Left renal cortex interstitium (tissue), 4 donors: ENCODE measurements around the gene AGPAT1. TPM values are rescaled to one million over a fixed set of nuclear protein-coding genes. Genes with fewer than 3 reads are reported as not detected.
"Not testable (repeated sequence)": the region's sequence is repeated elsewhere in the genome, so short reads cannot be mapped to it uniquely, and the experiment has no call there.

Source experiments
- DNase-seq, 4 donors: peaks; one replicate each; pipeline ENCODE4 v3.0.0-alpha.2; 2013; ENCODE audit warnings: low read depth in 4 of 4, low spot score in 2 of 4, missing footprints in 1 of 4
- polyA plus RNA-seq, 4 donors: library from polyadenylated mRNA; unstranded; fragments of 120-200 nt; gene quantifications; one replicate each; pipeline ENCODE4 v1.2.1, GENCODE V29; 2013; ENCODE audit not compliant: insufficient read length in 4 of 4

AGPAT1 gene
- polyA plus RNA-seq, 4 donors, result 93.4 to 114 (median 104) TPM

DNA sequence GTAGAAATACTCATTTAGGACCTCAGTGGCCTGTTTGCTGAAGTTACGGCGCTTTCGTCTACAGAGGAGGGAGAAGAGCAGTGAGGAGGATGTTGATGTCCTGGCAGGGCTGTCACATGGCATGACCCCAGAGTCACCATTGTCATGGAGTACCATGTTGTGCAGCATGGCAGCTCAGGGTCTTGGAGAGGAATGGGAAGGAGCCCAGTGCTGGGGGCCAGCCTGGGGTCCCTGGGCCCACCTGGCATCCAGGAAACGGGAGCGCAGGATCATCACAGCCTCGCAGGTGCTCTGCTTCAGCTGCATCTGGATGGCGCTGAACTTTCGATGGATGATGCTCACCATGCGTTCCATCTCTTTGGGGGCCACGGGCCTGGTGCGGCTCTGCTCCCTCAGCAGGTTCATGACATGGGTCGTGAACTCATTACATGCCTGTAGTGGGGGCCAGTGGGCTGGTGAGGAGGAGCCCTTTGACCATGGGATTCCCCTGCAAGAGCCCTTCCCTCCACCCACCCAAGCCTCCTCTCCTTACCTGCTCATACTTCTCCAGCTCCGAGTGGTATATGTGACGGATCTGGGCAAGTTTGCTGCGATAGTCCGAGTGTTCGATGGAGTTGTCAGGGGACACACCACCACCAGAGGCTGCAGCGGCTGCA, 12.0 kb upstream of the AGPAT1 start:
- not testable (repeated sequence) for DNase-seq

DNA sequence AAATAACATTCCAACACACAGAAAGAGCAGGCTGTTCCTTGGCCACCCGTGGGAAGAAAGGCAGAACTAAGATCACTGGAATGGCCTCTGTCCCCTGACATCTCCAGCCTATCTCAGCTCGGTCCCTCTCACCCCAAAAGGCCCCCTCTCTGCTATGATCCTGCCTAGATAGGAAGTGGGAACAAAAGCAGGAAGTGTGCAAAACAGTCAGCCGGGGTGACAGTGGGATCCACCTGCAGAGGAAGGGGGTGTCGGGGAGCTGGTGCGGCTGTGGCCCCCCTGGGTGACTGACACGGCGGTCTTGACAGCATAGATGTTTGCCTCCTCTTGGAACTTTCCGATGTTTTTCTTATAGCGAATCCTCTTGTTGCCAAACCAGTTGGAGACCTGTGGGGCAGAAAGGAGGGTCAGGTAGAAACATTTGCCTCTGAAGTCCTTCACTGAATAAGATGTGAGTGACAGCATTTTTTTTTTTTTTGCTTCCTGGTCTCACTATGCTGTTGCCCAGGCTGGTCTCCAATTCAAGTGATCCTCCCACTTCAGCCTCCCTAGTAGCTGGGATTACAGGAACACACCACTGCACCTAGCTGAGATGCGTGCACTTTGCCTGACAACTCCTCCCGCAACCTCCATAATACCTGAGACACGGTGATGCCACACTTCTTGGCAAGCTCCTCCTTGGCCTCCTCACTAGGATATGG, 11.3 kb upstream of the AGPAT1 start:
- no peak for DNase-seq

- DNase-seq, result not testable (repeated sequence)
Measured at GRCh38 chr6:32186151-32186840, 10.4 kb upstream of the AGPAT1 start.

DNA sequence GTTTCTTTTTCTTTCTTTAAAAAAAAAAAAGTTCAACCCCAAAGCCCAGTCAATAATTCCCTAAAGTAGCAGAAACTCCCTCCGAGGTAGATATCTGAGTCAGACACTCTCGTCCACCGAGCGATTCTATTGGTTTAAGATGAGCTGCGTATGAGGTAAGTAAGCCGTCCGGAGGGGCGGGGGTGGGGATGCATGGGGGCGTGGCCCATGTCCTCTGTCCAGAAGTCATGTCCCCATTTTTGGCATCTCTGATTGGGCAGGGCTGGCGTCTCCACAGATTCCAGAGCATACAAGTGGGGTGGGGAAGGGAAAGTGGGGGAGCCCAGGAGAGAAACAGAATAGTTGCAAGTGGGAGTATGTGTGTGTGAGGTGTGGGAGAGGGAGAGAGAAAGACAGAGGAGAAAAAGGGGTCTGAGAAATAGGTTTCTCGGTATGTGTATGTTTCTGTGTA, 9.8 kb upstream of the AGPAT1 start:
- not testable (repeated sequence) for DNase-seq

DNA sequence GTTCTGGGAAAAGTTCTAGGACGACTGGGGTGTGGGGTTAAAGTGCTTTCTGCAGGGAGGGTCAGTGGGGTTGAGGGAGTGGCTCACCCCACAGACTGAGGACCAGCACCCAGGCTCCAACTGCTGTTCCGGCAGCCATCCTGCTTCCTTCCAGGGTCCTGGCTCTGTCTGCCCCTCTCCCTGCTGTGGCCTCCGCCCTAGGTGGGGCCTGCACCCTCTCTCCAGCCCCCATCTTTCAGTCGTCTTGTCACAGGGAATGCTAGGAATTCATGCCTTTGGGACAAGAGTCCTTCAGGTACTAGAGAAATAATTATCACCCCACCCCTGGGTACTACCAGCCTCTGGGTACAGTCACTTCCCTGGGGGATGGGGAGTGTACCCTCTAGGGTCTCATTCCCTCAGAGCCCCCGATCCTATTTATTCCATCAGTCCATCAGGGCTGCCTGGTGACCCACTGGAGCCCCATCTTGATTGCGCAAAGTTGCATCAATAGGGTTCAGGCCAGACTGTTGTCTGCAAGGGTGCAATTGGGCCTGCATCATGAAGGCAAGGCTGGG, 8.3 kb upstream of the AGPAT1 start, which contains the start of gene AGER:
Gene AGER, minus strand, starts transcription at position 170 of the 557 bp plus-strand sequence. Its CDS starts 31 bp downstream, at position 139.
- no peak for DNase-seq

DNA sequence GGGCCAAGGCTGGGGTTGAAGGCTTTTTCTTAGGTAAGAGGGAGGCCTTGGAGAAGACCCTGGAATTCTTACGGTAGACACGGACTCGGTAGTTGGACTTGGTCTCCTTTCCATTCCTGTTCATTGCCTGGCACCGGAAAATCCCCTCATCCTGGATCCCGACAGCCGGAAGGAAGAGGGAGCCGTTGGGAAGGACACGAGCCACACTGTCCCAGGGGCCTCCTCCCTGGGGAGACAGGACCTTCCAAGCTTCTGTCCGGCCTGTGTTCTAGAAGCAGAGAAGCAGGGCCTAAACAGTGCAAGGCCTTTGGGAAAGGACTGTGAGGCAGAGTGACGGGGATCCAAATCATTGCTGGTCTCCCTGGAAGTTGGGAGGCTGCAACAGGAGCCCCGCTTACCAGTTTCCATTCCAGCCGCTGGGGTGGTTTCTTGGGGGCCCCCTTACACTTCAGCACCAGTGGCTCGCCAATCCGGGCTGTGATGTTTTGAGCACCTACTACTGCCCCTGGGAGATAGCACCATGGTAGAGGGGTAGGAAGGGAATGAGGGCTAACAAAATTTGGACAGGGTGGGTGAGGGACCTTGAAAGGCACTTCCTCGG, 7.7 kb upstream of the AGPAT1 start:
- no peak for DNase-seq

GRCh38 chr6:32183030-32183429, 7.1 kb upstream of the AGPAT1 start:
- no peak for DNase-seq

- DNase-seq, result no peak
Measured at GRCh38 chr6:32182555-32182981, 6.7 kb upstream of the AGPAT1 start.

DNA sequence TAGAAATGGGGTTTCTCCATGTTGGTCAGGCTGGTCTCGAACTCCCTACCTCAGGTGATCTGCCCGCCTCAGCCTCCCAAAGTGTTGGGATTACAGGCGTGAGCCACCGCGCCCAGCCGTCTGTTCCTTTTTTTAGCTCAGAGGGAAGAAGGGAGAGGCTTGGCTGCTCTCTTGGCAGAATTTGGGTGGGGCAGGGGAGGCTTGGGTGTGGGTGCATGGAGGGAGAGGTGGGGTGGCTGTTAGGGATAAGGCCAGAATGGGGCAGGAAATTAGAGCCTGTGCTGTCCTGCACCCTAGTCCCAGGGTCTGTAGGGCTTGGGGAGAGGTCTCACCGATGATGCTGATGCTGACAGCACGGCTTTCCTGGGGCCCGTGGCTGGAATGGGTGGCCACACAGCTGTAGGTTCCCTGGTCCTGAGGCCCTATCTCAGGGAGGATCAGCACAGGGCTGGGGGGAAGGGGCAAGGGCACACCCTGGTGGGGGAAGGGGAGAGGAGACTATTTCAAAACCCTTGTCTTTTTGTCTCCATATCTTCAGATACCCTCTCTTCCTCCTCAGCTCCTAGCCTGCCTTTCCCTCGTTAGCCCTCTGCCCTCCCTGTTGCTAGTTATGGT, 6.1 kb upstream of the AGPAT1 start:
- no peak for DNase-seq

DNA sequence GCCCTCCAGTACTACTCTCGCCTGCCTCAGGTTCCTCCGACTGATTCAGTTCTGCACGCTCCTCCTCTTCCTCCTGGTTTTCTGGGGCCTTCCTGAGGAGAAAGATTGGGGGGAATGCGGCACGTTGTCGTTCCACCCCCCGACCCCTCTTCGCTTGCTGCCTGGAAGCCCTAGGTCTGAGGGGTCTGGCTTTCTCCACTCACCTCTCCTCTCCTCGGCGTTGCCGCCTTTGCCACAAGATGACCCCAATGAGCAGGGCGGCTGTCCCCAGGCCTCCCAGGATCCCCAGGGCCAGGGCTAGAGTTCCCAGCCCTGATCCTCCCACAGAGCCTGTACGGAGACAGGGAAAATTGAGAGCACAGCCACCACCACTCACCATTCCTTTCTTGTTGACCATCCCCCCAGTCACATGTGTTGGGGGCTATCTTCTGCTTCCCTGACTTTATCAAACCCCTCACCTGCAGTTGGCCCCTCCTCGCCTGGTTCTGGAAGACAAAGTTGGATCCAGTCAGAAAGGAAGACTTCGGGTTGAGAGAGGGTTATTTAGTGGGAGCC, 5.3 kb upstream of the AGPAT1 start:
- DNase-seq, result no peak

DNA sequence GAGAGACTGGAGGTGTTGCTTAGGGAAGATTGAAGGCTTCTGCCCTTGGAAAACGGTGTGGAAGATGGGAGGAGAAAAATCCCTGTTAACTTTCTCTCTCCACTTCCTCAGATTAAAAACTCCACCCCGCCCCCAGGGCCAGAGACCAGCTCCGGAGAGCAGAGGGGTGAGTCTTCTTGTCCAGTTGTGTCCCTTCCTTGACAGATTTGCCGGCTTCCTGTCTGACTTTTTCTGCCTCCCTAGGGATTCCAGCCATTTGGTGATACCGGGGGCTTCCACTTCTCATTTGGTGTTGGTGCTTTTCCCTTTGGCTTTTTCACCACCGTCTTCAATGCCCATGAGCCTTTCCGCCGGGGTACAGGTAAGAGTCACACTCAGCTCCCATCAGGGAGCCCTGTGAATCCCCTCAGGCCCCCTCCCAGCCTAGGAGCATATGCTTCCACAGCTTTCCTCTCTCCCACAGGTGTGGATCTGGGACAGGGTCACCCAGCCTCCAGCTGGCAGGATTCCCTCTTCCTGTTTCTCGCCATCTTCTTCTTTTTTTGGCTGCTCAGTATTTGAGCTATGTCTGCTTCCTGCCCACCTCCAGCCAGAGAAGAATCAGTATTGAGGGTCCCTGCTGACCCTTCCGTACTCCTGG, 4.0 kb upstream of the AGPAT1 start:
- no peak for DNase-seq

DNA sequence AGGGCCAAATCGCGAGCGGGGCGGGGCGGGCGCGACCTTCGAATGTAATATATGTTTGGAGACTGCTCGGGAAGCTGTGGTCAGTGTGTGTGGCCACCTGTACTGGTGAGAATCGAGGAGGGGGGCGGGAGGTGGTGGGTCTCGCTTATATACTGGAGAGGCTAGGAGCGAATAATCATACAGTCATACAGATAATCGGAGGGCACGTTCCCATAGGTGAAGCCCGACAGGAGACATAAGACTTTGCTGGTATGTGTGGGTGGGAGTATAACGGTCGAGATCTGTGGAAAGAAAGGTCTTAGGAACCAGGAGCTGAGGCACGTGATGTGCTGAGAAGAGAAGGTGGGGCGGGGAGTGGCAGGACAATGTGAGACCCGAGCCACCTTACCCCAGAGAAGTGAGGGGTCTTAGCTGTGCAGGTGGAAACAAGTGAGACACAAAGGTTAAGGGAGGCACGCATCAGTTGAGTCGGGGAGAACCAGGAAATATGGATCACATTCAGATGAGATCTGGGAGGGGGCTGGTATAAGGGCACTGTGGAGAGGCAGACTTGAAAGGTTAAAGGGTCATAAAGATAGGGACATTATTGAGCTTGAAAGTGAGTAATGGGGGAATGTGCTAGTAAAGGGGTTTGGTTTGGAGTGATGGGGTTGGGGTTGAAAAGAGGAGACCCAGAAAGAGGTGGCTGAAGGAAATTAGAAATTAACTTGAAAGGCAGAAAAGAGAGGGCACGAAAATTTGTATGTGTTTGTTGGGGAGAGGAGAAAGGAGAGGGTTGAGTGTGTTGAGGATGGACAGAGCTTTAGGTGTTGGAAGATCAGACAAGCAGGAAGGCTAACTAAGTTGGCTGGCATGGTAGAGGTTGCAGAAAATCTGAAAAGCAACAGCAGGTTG, 2.9 kb upstream of the AGPAT1 start:
- DNase-seq, result no peak

GRCh38 chr6:32177788-32178546, 2.1 kb upstream of the AGPAT1 start, which contains the start of gene RNF5:
RNF5 (plus strand) TSS chr6:32178405; CDS start chr6:32178512, 107 bp downstream.
- peak; percentile 99 to 100 (median 100) for DNase-seq

DNA sequence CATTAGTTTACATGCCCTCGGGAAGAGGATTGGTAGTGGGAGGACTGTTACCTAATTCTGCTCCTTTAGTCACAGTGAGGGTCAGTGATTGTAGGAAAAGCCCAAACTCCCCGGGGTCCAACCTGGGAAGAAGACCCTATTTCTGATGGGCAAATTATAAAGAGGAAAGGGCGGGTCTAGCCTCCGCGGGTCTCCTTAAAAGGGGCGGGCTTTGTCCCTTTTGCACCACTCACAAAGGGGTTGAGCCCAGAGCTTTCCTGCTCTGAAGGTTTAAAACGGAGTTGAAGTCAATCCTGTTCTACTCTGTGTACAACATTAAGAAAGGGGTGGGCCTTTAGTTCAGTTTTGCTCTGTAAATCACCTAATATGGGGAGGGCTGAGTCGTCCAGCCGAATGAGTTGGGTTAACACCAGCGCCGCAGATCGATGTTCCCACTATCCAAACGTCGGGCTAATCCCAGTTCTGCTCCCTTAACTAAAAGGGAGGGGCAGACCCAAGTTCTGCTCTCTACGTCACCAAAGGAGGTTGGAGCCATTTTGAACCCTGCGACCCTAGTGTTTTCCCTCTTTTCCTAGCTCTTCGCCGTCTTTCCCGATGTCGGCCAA, 1.4 kb upstream of the AGPAT1 start:
- no peak for DNase-seq

GRCh38 chr6:32176476-32177182, 745 bp upstream of the AGPAT1 start:
- no peak for DNase-seq

- no peak for DNase-seq
Measured at GRCh38 chr6:32175322-32175710, 568 bp downstream of the AGPAT1 start.

DNA sequence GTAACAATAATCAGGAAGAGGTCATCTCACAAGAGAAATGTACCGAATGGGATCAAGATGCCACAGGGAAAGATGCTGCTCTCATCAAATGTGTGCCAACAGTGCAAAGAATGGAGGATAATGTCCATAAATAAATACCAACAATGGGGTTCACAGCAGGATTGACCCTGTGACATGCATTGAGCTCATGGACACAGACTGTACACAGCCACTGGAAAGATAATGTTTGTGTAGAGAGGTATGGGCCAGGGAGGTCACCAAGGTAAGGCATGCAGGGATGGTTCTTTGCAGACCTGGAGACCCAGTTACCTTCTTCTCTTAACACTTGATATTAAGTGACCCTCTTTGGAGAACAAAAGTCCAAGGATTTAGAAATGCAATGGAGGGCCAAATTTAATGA, 1.5 kb downstream of the AGPAT1 start:
- DNase-seq, result no peak
